ENCODE results near the gene MDGA2. TPM values are rescaled to one million over a fixed set of nuclear protein-coding genes. Genes with fewer than 3 reads are reported as not detected.

MDGA2 gene
- total RNA-seq, 1 experiment from 2014 or later = not detected

- Histone ChIP-seq H2AFZ (ENCODE audit: low read depth, low read length, poor library complexity, severe bottlenecking) (no peak overlapping the region), H3K27ac (ENCODE audit: low read depth, low read length) (no peak overlapping the region), H3K9me3 (ENCODE audit: control insufficient read depth in 1 of 2, insufficient read depth in 1 of 2, low read depth in 1 of 2, low read length in 2 of 2) (no peaks in the 10 kb centered on the region), H3K4me2 (ENCODE audit: low read length) (no peak overlapping the region), H3K27me3 (ENCODE audit: insufficient read depth, low read length) (no peaks in the 10 kb centered on the region), H3K9ac (ENCODE audit: low read length) (no peak overlapping the region), H3K79me2 (ENCODE audit: insufficient read depth, low read length) (no peaks in the 10 kb centered on the region), H3K9me2 (ENCODE audit: insufficient read depth) (no peaks in the 10 kb centered on the region), H3K4me1 (ENCODE audit: control insufficient read depth in 1 of 2, insufficient read depth in 2 of 2, low read length in 2 of 2) (no peaks in the 10 kb centered on the region), H3K4me3 (replicated peaks in 1 of 2; ENCODE audit: low read depth in 1 of 2, low read length in 2 of 2) (no peak overlapping the region), H3K36me3 (ENCODE audit: control insufficient read depth in 1 of 2, insufficient read depth in 2 of 2, low read length in 2 of 2) (no peaks in the 10 kb centered on the region), H4K20me1 (ENCODE audit: insufficient read depth) (no peaks in the 10 kb centered on the region; the same call in 1 of the 2 replicates)
- intact Hi-C loops (cut with micrococcal nuclease) = no loop called here
- no peak for TF ChIP-seq ZNF274 (IDR thresholded peaks at IDR 0.05; ENCODE audit: low read depth, low read length)
- TF ChIP-seq SRF (IDR thresholded peaks at IDR 0.05; ENCODE audit: low read depth) = no peak
- TF ChIP-seq JUND (IDR thresholded peaks at IDR 0.05) = no peak
- TF ChIP-seq CTCF (IDR thresholded peaks at IDR 0.05 in 2 of 3, conservative IDR thresholded peaks at IDR 0.05 in 1 of 3; ENCODE audit: borderline replicate concordance in 1 of 3, insufficient read depth in 1 of 3, low read depth in 2 of 3, low read length in 2 of 3) = no peak
- no peak for TF ChIP-seq SP1 (IDR thresholded peaks at IDR 0.05; ENCODE audit: low read depth)
- no peak for TF ChIP-seq REST (IDR thresholded peaks at IDR 0.05; ENCODE audit: low read depth)
- no peak for TF ChIP-seq MAX (IDR thresholded peaks at IDR 0.05)
- no peak for TF ChIP-seq POLR2A (IDR thresholded peaks at IDR 0.05; ENCODE audit: borderline replicate concordance, extremely low read depth, insufficient read depth, insufficient read length)
- no peak for TF ChIP-seq YY1 (IDR thresholded peaks at IDR 0.05; ENCODE audit: extremely low read depth, insufficient replicate concordance, low read depth, low read length)
- TF ChIP-seq RAD21 (IDR thresholded peaks at IDR 0.05; ENCODE audit: low read depth) = no peak
- TF ChIP-seq POLR2AphosphoS5 (IDR thresholded peaks at IDR 0.05; ENCODE audit: low read depth, low read length) = no peak
- TF ChIP-seq CEBPB (IDR thresholded peaks at IDR 0.05; ENCODE audit: low read depth) = no peak
- no peak for TF ChIP-seq ZFX (IDR thresholded peaks at IDR 0.05)
- POLR2A ChIA-PET = no interaction called here
- DNase-seq (ENCODE audit: low read depth, low spot score) (no peak), ATAC-seq (no peak)
- CTCF ChIA-PET = no interaction called here
- BruUV-seq (replicated peaks) = no TSS peak
- RAD21 ChIA-PET (ENCODE audit: low non-redundant PET in 1 of 2, low total read pairs in 2 of 2, uncharacterized antibody in 2 of 2, unreplicated experiment in 2 of 2) = no interaction called here
These were observed 309.4 kb downstream of the MDGA2 start for GRCh38 chr14:47366006-47366405.
